Keratinocyte (primary cell): ENCODE data around the gene SACM1L.

Source experiments
- CTCF ChIP-seq, 3 experiments: IDR thresholded peaks in 1 of 3; conservative IDR thresholded peaks in 1 of 3; optimal IDR thresholded peaks in 1 of 3; 2 replicates in 2 of 3; 3 replicates in 1 of 3; pipeline versions ENCODE3 to v1.5.1; 2011; ENCODE audit warnings: low read length in 3 of 3, mild to moderate bottlenecking in 3 of 3, moderate library complexity in 2 of 3, control low read depth in 1 of 3, inconsistent platforms in 1 of 3; ENCODE audit not compliant: insufficient read depth in 2 of 3; ENCODE audit errors: extremely low read depth in 1 of 3
- EZH2 ChIP-seq: IDR thresholded peaks from one replicate; pipeline ENCODE4 v1.6.1; 2012; ENCODE audit warnings: inconsistent platforms, mild to moderate bottlenecking, low read length, moderate library complexity

- no peak for TF ChIP-seq CTCF (optimal IDR thresholded peaks at IDR 0.05 in 1 of 3, IDR thresholded peaks at IDR 0.05 in 1 of 3, conservative IDR thresholded peaks at IDR 0.05 in 1 of 3; ENCODE audit: extremely low read depth in 1 of 3, insufficient read depth in 2 of 3, low read length in 3 of 3)
- TF ChIP-seq EZH2 = no peak
These were observed 22.7 kb downstream of the SACM1L start for GRCh38 chr3:45711931-45712330.
